Upper lobe of right lung (tissue), 1 donor: ENCODE measurements around the gene ARHGAP19. TPM values are rescaled to one million over a fixed set of nuclear protein-coding genes. Genes with fewer than 3 reads are reported as not detected.

Source experiments
- ATAC-seq: fragments of 200-7000 bp; cut with Tn5 transposase; one replicate; pipeline ENCODE4 v1.9.1; 2020; ENCODE audit warnings: mild to moderate bottlenecking, moderate library complexity
- DNase-seq: peaks from one replicate; pipeline ENCODE4 v3.0.0-alpha.2; 2020
- H3K27ac ChIP-seq: fragments of 200-600 bp; one replicate; pipeline ENCODE4 v1.8.0; 2022
- H3K27me3 ChIP-seq: fragments of 200-600 bp; one replicate; pipeline ENCODE4 v1.8.0; 2022; ENCODE audit warnings: mild to moderate bottlenecking
- H3K36me3 ChIP-seq: fragments of 200-600 bp; one replicate; pipeline ENCODE4 v1.8.0; 2022
- H3K4me1 ChIP-seq: fragments of 200-600 bp; one replicate; pipeline ENCODE4 v1.8.0; 2022
- H3K4me3 ChIP-seq: fragments of 200-600 bp; one replicate; pipeline ENCODE4 v1.8.0; 2022; ENCODE audit warnings: mild to moderate bottlenecking
- H3K9me3 ChIP-seq: fragments of 200-600 bp; one replicate; pipeline ENCODE4 v1.8.0; 2022
- CTCF ChIP-seq: fragments of 200-600 bp; IDR thresholded peaks from one replicate; pipeline ENCODE4 v1.8.0; 2022; ENCODE audit warnings: antibody characterized with exemption
- intact Hi-C: fragments of 100-400 bp; cut with DNase I; formaldehyde crosslinking; loops from one replicate; pipeline ENCODE4 v1.11.0; 2022
- total RNA-seq: library from RNA; stranded (reverse); fragmentation: NEBNext Ultra II Directional; extraction: Animal tissue kit (Norgen Biotek cat#: 25700); gene quantifications from one replicate; pipeline ENCODE4 v1.2.1, GENCODE V29; 2021
- donor health status: DM: no; HTN: yes; CAD: no; lungs with severe emphysema.

The ARHGAP19 gene
- total RNA-seq, 1 donor from 2014 or later = 14.0 TPM

GRCh38 chr10:97207756-97208346, 84.6 kb downstream of the ARHGAP19 start:
- no peak overlapping the region for H3K4me3 ChIP-seq
- intact Hi-C loops = loop anchor here (5.0 kb wide), 1 partner anchor 136 kb away; no protein-coding TSS in a partner anchor
- no peaks in the 10 kb centered on the region for H3K27me3 ChIP-seq
- H3K4me1 ChIP-seq = no peaks in the 10 kb centered on the region
- no peak for DNase-seq
- TF ChIP-seq CTCF = no peak
- H3K36me3 ChIP-seq = no peaks in the 10 kb centered on the region
- no peak overlapping the region for H3K27ac ChIP-seq
- H3K9me3 ChIP-seq = no peaks in the 10 kb centered on the region
- ATAC-seq = no peak

GRCh38 chr10:97207131-97207530, 85.3 kb downstream of the ARHGAP19 start:
- no peaks in the 10 kb centered on the region for H3K27me3 ChIP-seq
- H3K27ac ChIP-seq = no peak overlapping the region
- H3K9me3 ChIP-seq = no peaks in the 10 kb centered on the region
- no peak overlapping the region for H3K4me3 ChIP-seq
- no peaks in the 10 kb centered on the region for H3K4me1 ChIP-seq
- ATAC-seq (no peak), DNase-seq (no peak)
- no peaks in the 10 kb centered on the region for H3K36me3 ChIP-seq
- intact Hi-C loops = loop anchor here (5.0 kb wide), 1 partner anchor 135 kb away; no protein-coding TSS in a partner anchor
- TF ChIP-seq CTCF = no peak

GRCh38 chr10:97204826-97205679, 87.4 kb downstream of the ARHGAP19 start:
- ATAC-seq (no peak), DNase-seq (no peak)
- Histone ChIP-seq H3K9me3 (no peaks in the 10 kb centered on the region), H3K27me3 (no peaks in the 10 kb centered on the region), H3K4me3 (no peak overlapping the region), H3K27ac (no peak overlapping the region), H3K36me3 (no peaks in the 10 kb centered on the region), H3K4me1 (no peaks in the 10 kb centered on the region)
- TF ChIP-seq CTCF = no peak
- intact Hi-C loops = loop anchor here (5.0 kb wide), 1 partner anchor 133 kb away; no protein-coding TSS in a partner anchor

- Histone ChIP-seq H3K4me3 (no peak overlapping the region), H3K4me1 (no peaks in the 10 kb centered on the region), H3K9me3 (no peaks in the 10 kb centered on the region), H3K27ac (no peak overlapping the region), H3K36me3 (no peaks in the 10 kb centered on the region), H3K27me3 (no peaks in the 10 kb centered on the region)
- no peak for TF ChIP-seq CTCF
- intact Hi-C loops = no loop called here
- ATAC-seq (no peak), DNase-seq (no peak)
Measured at GRCh38 chr10:97203220-97203619, 89.2 kb downstream of the ARHGAP19 start.

GRCh38 chr10:97200616-97201015, 91.8 kb downstream of the ARHGAP19 start:
- H3K9me3 ChIP-seq = no peaks in the 10 kb centered on the region
- ATAC-seq (no peak), DNase-seq (no peak)
- intact Hi-C loops = no loop called here
- no peak overlapping the region for H3K4me3 ChIP-seq
- H3K36me3 ChIP-seq = no peaks in the 10 kb centered on the region
- H3K27me3 ChIP-seq = peaks cover 4% of the 10 kb centered on the region
- no peak for TF ChIP-seq CTCF
- peaks cover 8% of the 10 kb centered on the region for H3K4me1 ChIP-seq
- H3K27ac ChIP-seq = no peak overlapping the region
